ENCODE data around the gene IRF2.

The IRF2 gene

DNA sequence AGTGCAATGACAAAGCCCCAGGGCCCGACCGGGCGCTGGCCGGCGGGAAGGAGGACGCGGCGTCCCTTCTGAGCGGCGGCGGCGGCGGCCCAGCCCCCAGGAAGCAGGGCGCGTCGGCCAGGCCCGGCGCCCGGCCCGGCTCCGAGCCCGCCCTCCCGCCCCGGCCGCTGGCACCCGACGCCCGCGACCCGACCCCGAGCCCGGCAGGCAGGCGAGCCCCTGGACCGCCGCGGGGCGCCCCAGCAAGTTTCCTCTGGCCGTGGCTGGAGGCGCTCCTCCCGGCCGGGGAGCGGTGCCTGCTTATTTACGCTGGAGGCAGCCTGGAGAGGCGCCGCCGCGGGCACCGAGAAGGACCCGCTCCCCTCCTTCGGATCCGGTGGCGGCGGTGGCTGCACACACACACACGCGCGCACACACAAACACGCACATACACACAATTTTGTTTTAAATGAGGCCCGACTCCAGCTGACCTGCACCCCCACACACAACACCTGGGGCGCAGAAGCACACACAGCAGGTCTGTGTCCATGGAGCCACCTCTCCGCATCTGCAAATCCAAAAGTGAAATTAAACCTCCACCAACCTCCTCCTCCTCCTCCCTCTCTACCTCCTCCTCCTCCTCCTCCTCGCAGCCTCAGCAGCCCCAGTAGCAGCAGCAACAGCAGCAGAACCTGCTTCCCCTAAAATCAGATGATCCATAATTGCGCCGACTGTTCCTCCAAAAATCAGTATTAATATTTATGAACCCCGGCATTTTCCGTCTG is 669 bp downstream of the IRF2 start:
- peak in 2 of 3 experiments; percentile 24 to 40 for DNase-seq (ENCODE audit: low read depth in 3 of 3)

DNA sequence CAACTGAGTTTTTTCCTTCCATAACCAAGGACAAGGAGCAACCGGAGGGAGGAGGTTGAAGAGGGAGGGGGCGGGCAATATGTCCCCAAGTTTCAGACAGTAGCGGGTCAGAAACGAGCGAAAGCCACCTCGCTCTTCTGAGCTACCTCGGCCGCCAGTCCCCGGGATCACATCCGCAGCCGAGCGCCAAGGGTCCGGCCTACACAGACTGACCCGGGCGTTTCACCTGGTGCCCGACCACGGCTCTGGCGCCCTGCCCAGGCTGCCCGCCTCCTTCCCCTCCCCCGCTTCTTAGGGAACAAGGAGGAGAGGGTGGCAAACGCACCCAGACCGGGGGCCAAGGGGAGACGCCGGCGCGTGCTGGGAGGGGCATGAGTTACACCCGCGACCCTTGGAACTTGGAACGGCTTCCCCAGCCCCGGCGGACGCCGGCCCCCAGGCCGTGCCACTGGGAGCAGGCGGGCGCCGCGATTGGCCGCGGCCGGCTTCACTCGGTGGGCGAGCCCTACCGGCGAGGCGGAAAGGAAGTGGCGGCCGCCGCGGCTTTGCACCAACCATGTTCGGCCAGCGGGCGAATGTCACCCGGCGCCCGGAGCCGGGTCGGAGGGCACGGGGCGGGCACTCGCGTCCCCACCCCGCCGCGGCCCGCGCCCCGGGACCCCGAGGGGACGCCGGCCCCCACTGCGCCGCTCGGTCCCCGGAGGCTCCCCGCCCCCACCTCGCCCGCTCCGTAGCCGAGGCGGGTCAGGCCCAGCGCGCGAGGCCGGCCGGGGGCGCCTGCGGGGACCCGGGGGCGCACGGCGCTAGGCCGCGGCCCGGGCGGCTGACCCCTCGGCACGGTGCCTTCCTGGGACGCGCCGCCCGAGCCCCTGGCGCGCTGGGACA is 1.5 kb downstream of the IRF2 start:
- DNase-seq (ENCODE audit: low read depth in 3 of 3), result peak in 1 of 3 experiments; percentile 50

DNA sequence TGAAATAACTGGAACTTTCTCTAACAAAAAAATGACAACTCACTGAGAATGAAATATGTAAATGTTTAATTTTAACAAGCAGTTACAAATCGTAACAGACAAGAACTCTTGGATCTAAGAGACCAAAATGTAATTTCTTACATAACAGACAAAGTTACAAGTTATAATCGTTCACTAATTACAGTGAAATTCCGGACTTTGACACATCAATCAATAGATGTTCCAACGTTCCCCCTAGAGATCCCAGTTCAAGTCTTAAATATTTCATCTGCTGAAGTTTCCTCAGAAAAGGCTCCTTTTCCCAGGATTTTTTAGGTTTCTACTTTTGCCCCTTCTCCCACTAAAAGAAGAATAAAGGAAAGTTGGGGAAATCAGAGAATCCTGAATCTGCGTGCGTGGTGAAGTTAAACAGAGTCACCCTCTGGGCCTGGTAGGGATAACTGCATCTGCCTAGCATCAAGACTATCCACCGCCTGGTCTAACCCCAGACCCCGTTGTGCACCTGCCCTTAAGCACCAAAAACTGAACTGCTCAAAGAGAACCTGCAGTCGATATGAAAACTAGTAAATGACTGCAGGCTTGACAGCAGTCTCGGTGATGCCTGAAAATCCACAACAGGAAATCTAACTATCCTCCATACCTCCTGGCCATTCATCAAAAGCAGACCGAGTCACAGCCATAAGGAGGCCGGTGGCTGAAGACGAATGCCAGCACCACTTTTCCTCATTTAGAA is 2.3 kb downstream of the IRF2 start:
- no peak for DNase-seq (ENCODE audit: low read depth in 3 of 3)

DNA sequence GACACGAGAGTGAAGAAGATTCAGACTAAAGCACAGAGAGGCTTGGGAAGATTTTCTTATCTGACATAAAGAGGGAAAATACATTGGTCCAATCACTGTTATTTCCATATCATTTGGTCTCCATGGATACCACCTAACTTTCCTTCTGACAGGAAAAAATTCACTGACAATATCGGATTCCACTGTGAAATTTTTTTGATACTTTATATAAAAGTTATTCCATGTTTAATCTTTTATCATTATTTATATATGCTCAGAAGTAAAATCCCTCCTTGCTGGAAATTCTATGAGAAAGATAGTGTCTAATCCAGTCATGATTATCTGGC is 3.6 kb downstream of the IRF2 start:
- DNase-seq (ENCODE audit: low read depth in 3 of 3), result no peak

DNA sequence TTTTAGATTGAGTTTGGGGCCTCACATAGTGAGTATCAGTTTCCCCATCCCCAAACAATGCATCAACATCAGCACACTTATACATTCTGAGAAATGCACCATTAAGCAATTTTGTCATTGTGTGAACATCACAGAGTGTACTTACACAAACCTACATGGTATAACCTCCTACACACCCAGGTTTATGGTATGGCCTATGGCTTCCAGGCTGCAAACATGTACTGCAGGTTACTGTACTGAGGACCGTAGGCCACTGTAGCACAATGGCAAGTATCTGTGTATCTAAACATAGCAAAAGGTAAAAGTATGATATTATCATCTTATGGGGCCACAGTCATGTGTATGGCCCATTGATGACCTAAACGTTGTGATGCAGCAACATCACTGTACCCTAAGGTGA is 7.7 kb downstream of the IRF2 start:
- no peak for DNase-seq (ENCODE audit: low read depth in 3 of 3)

DNA sequence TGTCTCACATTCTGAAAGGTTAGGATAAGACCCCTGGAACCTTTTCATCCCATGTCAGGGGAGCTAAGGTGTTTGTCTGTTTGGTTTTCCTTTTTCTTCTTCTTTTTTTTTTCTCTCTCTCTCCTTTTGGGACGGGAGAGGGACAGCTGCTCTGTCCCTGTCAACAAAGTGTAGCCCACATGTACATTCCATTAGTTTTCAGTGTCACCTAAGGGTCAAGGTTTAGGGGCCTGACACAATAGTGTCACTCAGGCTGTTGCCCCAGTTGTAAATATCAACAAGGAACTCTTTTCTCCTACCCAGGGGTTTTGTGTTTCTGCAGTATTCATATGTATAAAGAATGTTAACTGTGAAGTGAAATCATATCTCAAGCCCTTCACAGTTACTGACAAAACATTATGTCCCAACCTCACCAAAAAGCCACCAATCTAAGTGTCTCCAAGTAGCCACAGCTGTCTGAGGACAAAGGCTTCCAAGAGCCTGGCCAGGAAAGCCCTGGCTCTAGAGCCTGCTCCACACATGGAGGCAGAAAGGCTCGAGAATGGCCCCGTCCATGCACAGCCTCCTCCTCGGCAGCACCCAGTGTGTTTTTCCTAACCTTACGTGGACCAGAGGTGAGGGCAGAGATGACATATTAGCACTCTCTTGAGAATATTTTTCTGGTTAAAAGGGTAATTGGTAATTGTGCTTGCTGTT is 9.4 kb downstream of the IRF2 start:
- no peak for DNase-seq (ENCODE audit: low read depth in 3 of 3)

DNA sequence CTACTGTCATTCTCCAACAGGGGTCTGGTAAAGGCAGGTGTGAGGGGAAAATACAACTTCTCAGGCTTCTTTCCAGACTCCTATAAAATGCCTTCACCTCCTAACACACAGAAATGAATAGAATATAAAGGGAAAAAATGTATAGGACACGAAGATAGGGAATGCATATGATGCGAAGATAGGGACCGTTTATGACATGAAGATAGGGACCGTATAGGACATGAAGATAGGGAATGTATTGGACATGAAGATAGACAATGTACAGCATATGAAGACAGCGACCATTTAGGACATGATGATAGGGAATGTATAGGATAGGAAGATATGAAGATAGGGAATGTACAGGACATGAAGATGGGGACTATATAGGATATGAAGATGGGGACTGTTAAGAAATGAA is 10.5 kb downstream of the IRF2 start:
- no peak for DNase-seq (ENCODE audit: low read depth in 3 of 3)

DNA sequence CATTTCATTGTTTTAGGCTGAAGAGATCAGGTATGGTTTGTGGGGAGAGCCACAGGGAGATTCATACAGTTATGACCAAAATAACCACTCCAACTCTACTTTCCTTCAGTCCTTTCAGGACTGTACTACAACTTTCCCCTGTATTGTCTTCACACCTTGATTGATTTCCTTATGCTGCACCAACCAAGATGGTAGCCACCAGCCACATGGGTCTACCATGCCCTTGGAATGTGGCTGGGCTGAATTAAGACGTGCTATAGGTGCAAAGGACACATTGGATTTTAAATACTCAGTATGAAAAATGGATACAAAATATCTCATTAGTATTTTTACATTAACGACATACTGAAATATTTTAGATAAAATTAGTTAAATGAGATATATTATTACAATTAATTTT is 11.2 kb downstream of the IRF2 start:
- DNase-seq (ENCODE audit: low read depth in 3 of 3), result no peak

DNA sequence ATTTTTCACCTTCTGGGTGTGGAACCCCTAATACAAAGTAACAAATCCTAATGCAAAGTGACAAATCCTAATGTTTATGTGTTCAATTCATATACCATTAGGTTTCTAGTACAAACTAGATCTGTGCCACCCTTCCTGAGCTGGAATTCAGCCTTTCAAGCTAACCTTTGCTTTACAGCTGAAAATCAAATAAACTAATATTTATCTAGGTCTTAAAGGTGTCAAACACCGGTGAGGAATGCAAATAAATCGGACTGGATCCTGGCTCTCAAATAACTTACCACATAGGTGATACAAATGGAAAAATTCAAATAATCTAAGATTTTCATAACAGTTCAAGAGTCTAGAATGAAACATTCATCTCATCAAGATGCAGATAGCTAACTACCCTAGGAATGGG is 11.6 kb downstream of the IRF2 start:
- DNase-seq (ENCODE audit: low read depth in 3 of 3), result no peak

DNA sequence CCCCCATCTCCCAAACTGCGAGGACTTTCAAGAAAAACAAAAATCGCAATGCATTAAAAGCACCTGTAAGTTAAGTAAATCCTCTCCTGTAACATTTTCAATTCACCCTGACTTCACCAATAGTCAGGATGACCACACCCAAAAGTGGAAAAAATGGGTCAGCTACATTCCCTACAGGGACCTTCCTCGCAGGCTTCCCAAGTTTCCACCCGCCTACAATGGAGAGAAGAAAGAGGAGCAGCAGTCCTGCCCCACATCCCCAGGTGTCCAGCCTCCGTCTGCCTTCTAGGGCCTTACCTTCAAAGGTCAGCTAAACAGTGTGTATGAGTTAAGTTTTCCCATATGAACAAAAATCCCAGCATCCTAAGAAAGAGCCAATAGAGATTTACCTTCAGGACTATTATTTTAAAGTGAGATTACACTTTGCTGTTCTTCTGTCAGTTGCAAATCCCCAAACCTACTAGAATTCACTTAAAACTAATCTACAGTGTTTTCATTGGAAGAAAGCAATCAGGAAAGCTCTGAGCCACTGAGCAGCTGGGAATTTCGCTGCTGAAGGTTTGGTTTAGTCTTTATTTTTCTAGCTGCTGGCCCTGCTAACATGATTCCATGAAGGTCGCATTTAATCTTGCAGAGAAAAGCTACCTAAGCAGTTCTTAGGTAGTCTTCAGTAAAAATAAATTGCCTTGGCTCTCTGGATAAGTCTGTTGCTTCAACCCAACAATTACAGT is 12.5 kb downstream of the IRF2 start:
- DNase-seq (ENCODE audit: low read depth in 3 of 3), result no peak

DNA sequence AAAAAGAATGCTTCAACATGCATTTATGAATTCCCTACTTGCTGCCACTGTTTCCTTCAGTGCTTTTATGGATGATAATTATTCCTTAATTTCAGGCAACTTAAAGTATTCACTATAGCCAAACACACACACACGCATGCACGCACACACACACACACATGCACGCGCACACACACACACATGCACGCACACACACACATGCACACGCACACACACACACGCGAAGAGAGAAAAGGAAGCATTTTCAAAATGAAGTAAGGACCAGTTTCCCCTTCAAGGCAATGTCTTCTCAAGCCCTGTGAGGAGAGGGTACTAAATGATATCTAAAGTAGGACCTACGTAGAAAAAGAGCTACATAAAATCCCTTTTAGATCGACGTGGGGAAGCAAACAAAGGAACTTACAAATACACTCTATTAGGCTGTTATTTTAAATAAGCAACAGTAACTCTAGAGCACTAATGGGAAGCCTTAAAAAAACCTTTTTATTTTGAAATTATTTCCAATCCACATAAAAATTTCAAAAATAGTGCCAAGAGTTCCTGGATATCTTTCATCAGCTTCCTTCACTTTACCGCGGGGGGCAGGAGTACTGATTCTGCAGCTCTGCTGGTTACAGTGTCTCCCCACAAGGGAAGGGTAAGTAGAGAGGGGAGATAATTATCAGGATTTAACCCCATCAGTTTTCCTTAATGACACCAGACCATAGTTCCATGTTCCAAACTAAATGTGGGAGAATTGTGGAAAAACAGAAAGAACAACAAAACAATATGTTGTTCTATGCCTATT is 13.7 kb downstream of the IRF2 start:
- no peak for DNase-seq (ENCODE audit: low read depth in 3 of 3)

DNA sequence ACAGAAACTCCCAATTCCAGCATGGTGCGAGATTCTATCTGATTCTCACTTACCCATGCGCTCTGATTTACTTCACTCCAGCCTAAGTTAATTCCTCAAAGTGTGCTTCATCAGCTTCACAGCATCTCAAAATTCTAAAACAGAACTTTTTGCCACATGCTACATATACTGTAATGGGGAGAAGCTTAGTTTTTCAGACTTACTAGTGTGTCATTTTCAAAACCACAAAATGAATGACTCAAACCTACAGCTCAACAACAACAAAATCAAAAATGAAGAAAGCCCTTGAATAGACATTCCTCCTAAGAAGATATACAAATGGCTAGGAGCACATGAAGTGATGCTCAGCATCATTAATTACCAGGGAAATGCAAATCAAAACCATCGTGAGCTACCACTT is 14.9 kb downstream of the IRF2 start:
- DNase-seq (ENCODE audit: low read depth in 3 of 3), result no peak

DNA sequence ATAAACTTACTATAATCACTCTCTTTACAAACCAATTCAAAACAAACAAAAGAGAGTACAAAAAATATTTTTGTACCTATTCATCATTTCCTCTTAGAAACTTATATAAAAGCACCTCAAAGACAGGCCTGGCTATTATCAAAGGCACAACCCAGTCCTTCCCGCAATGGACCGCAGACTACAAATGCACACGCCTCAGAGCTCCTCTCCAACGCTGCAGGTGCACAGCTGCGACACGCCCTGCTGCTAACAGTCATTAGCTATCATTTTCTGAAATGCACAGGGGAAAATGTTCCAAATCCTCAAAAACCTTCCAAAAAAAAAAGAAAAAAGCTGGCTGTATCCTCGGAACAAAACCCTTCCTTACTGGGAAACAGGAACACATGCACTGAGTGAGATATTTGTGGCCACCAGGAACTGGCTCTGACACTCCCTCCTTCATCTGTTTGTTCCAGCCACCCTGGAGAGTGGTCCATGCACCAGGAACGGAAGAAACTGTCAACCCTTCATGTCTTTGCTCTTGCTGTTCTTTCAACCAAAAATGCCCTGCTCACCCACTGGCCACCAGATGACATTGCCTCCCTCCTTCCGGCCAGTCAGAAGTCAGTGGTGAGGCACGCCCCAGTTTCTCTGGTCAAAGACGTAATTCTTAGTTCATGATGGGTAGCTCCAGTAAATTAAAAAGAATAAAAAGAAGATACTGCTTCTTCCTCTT is 16.7 kb downstream of the IRF2 start:
- no peak for DNase-seq (ENCODE audit: low read depth in 3 of 3)

DNA sequence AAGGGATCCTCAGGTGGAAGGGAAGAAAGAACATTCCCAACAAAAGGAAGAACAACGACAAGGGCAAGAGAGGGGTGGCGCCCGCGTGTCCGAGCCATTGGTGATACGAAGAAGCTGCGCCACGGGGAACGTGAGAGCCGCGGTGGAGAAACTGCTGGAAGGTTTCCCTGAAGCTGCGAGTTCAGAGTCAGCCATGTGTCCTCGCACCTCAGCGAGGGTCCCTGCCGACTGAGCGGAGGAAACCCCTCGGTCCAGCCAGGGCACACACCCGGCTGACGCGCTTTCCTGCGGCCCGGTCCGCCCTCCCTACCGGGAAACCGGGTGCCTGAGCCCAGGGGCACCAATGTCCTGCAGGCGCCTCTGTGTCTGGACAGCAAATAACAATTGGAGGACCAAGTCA is 18.0 kb downstream of the IRF2 start:
- DNase-seq (ENCODE audit: low read depth in 3 of 3), result no peak

DNA sequence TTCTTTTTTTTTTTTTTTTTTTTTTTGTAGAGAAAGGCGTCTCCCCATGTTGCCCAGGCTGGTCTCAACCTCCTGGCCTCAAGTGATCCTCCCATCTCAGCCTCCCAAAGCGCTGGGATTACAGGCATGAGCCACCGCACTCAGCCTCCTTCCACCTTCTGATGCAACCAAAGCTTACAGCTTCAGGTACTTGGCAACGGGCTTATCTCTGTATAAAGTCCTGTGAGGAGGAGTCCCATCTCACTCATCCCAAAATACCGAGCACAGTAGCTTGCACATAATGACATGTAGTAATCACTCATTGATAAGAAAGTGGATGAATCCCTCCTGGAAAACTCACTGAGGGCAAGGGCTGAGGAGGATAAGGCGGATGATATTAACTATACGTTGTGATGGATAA is 19.1 kb downstream of the IRF2 start:
- no peak for DNase-seq (ENCODE audit: low read depth in 3 of 3)

DNA sequence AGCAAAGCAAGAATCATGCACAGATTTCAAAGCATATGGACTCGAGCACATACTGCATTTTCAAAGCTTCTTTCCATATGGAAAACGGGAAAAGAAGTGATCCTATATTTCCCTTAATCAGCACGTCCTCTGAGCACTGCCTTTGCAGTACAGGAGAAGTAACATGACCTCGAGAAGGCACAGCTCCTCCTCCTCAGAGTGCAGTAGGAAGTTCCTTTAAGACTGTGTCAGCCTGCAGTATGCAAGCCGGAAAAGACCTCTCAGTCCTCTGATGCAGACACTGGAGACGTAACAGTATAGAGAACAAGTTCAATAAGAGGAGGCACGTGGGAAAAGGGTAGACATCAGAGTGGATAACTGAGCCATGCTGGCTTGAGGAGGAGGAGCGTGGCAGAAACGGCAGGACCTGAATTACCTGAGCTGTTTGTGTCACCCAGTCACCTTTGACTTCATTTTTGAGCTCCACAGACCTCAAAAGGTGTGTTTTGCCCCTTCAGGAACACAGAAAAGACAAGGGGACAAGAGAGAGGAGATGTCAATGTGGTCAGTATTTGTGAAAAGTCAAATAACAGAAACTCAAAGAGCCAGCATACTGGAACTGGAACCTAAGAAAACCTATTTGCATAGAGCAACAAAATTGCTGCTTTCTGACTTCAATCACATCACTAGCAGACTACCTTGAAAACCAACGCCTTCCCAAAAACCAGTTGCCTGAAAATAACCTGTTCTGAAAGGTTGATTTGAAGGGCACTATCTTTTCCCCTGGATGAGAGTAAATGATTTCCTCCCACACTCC is 20.8 kb downstream of the IRF2 start:
- DNase-seq (ENCODE audit: low read depth in 3 of 3), result no peak

DNA sequence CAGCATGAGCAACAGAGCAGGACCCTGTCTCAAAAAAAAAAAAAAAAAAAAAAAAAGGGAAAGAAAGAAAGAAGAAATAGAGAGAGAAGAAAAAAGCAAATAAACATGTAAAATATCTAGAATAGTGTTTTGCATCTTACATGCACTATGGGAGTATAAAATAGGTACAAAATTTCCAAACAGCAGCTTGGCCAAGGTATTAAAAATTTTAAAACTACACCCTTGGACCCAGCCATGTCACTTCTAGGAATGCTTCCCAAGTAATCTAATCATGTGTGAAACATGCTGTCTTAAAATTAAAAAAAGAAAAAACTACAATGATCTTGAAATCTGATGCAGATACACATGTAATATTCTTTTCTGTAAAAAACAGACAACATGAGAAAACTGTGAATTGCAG is 21.6 kb downstream of the IRF2 start:
- no peak for DNase-seq (ENCODE audit: low read depth in 3 of 3)

DNA sequence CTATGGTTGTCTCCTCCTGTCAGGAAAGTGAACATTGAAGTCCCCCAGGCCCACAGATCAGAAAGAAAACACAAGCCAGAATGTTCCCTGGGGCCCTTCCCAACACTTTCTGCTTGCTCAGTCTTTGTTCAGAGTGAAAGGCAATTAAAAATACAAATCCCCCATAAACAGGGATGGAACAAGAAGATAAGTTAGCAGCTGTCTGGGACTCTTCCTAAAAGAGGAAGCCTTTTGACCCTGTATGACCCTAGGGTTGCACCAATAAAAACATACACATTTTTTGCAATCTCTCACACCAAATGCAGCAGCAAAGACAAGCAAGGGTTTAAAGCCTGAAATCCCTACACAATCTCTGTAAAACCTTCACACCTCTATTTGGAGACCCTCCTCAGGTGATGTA is 22.6 kb downstream of the IRF2 start:
- DNase-seq (ENCODE audit: low read depth in 3 of 3), result no peak
